ENCODE data around the gene ANKS1B.

DNA sequence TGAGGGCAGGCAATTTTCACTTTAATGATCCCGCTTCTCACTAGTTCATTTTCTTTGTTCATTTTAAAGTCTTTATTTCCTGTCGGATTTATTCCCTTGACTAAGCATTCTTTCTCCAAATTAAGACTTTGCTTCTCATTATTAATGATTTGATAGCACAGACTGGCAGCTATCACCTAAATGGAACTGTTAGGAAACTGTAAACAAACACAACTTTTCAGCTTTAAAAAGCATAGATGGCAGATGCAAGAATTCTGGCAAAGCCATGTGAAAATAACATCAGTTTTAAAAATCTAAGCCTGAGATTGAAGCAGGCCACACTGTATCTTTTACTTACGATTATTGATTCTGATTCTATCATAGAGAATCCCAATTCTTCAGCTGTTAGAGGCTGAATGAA, 225.7 kb downstream of the ANKS1B start:
- TF ChIP-seq POLR2AphosphoS2 (IDR thresholded peaks at IDR 0.05; ENCODE audit: low read depth, low read length): no peak
- TF ChIP-seq, protein P1, sequence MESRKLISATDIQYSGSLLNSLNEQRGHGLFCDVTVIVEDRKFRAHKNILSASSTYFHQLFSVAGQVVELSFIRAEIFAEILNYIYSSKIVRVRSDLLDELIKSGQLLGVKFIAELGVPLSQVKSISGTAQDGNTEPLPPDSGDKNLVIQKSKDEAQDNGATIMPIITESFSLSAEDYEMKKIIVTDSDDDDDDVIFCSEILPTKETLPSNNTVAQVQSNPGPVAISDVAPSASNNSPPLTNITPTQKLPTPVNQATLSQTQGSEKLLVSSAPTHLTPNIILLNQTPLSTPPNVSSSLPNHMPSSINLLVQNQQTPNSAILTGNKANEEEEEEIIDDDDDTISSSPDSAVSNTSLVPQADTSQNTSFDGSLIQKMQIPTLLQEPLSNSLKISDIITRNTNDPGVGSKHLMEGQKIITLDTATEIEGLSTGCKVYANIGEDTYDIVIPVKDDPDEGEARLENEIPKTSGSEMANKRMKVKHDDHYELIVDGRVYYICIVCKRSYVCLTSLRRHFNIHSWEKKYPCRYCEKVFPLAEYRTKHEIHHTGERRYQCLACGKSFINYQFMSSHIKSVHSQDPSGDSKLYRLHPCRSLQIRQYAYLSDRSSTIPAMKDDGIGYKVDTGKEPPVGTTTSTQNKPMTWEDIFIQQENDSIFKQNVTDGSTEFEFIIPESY (IDR thresholded peaks at IDR 0.05): no peak
- no peak for TF ChIP-seq SUZ12 (IDR thresholded peaks at IDR 0.05; ENCODE audit: unreplicated experiment)
- TF ChIP-seq, protein P2, sequence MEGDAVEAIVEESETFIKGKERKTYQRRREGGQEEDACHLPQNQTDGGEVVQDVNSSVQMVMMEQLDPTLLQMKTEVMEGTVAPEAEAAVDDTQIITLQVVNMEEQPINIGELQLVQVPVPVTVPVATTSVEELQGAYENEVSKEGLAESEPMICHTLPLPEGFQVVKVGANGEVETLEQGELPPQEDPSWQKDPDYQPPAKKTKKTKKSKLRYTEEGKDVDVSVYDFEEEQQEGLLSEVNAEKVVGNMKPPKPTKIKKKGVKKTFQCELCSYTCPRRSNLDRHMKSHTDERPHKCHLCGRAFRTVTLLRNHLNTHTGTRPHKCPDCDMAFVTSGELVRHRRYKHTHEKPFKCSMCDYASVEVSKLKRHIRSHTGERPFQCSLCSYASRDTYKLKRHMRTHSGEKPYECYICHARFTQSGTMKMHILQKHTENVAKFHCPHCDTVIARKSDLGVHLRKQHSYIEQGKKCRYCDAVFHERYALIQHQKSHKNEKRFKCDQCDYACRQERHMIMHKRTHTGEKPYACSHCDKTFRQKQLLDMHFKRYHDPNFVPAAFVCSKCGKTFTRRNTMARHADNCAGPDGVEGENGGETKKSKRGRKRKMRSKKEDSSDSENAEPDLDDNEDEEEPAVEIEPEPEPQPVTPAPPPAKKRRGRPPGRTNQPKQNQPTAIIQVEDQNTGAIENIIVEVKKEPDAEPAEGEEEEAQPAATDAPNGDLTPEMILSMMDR (IDR thresholded peaks at IDR 0.05 in 2 of 3, conservative IDR thresholded peaks at IDR 0.05 in 1 of 3; ENCODE audit: control insufficient read depth in 2 of 3, extremely low read depth in 1 of 3, insufficient read depth in 1 of 3, low read depth in 3 of 3, low read length in 3 of 3): no peak
- no peak for TF ChIP-seq CEBPB (IDR thresholded peaks at IDR 0.05; ENCODE audit: borderline replicate concordance in 1 of 2, low read depth in 2 of 2, low read length in 2 of 2)
- no peak for TF ChIP-seq RUNX3 (IDR thresholded peaks at IDR 0.05; ENCODE audit: low read length)
- no peak for TF ChIP-seq ZNF274 (IDR thresholded peaks at IDR 0.05; ENCODE audit: insufficient read depth, insufficient read length)
- TF ChIP-seq TAF1 (IDR thresholded peaks at IDR 0.05; ENCODE audit: borderline replicate concordance, low read depth, low read length): no peak
